Activated CD4-positive, alpha-beta T cell treated with anti-CD3 and anti-CD28 coated beads, Interleukin-2, amount 10 ng/mL, durations not matched to agents 7 days and 5 days (primary cell): ENCODE measurements around the gene VEGFA. TPM values are rescaled to one million over a fixed set of nuclear protein-coding genes. Genes with fewer than 3 reads are reported as not detected.
A peak's percentile ranks its signal among the peaks of the same experiment; 100 is the strongest.

Experiments used
- CTCF ChIA-PET: fragments of 350-600 bp; sonication (Branson Sonifier 250); formaldehyde crosslinking; loops from one replicate; lab custom pipeline; 2021; ENCODE audit warnings: antibody characterized with exemption; lab: Charles Lee
- POLR2A ChIA-PET: fragments of 350-600 bp; sonication (Branson Sonifier 250); formaldehyde crosslinking; loops from one replicate; lab custom pipeline; 2021; ENCODE audit warnings: antibody characterized with exemption; lab: Charles Lee
- DNase-seq: peaks from one replicate; pipeline ENCODE4 v3.0.0-alpha.2; 2020
- H3K27ac Mint-ChIP-seq: one replicate; pipeline ENCODE4 v1.8.0; 2021; ENCODE audit warnings: mild to moderate bottlenecking, moderate library complexity, mixed read lengths
- H3K27me3 Mint-ChIP-seq: one replicate; pipeline ENCODE4 v1.8.0; 2021; ENCODE audit warnings: mixed read lengths
- H3K36me3 Mint-ChIP-seq: one replicate; pipeline ENCODE4 v1.8.0; 2021; ENCODE audit warnings: low read depth, mixed read lengths
- H3K4me1 Mint-ChIP-seq: one replicate; pipeline ENCODE4 v1.8.0; 2021; ENCODE audit warnings: mixed read lengths
- H3K4me3 Mint-ChIP-seq: one replicate; pipeline ENCODE4 v1.8.0; 2021; ENCODE audit warnings: mild to moderate bottlenecking, moderate library complexity, mixed read lengths
- H3K9me3 Mint-ChIP-seq: one replicate; pipeline ENCODE4 v1.8.0; 2021; ENCODE audit warnings: mixed read lengths
- total RNA-seq, 2 experiments: library from RNA; stranded (reverse); gene quantifications; one replicate each; pipeline ENCODE4 v1.2.3, GENCODE V29; 2021

VEGFA gene
- total RNA-seq, 2 experiments from 2014 or later = 23.7 to 25.8 TPM

- Mint-ChIP-seq H3K4me3 (no peak overlapping the region), H3K27me3 (no peaks in the 10 kb centered on the region), H3K4me1 (peaks cover 18% of the 10 kb centered on the region), H3K27ac (peak overlapping the region; percentile 70), H3K9me3 (no peaks in the 10 kb centered on the region), H3K36me3 (no peaks in the 10 kb centered on the region)
- DNase-seq = no peak
- ChIA-PET CTCF (no interaction called here), POLR2A (no interaction called here)
Measured at GRCh38 chr6:43799551-43800297, 29.7 kb downstream of the VEGFA start.

DNA sequence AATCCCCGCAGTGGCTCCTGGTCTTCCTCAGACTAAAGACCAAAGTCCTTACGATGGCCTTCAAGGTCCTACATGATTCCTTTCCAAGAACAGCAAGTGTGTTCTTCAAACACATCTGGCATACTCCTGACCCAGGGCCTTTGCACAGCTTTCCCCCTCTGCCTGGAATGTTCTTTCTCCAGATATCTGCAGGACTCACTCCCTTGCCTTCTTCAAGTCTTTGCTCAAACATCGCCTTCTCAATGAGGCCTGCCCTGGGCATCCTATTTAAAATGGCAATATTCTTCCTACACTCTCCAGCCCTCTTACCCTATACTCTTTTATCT is 30.2 kb downstream of the VEGFA start:
- DNase-seq = no peak
- no peaks in the 10 kb centered on the region for H3K27me3 Mint-ChIP-seq
- H3K4me1 Mint-ChIP-seq = peaks cover 18% of the 10 kb centered on the region
- ChIA-PET CTCF (no interaction called here), POLR2A (no interaction called here)
- no peak overlapping the region for H3K27ac Mint-ChIP-seq
- no peak overlapping the region for H3K4me3 Mint-ChIP-seq
- H3K9me3 Mint-ChIP-seq = no peaks in the 10 kb centered on the region
- H3K36me3 Mint-ChIP-seq = no peaks in the 10 kb centered on the region

DNA sequence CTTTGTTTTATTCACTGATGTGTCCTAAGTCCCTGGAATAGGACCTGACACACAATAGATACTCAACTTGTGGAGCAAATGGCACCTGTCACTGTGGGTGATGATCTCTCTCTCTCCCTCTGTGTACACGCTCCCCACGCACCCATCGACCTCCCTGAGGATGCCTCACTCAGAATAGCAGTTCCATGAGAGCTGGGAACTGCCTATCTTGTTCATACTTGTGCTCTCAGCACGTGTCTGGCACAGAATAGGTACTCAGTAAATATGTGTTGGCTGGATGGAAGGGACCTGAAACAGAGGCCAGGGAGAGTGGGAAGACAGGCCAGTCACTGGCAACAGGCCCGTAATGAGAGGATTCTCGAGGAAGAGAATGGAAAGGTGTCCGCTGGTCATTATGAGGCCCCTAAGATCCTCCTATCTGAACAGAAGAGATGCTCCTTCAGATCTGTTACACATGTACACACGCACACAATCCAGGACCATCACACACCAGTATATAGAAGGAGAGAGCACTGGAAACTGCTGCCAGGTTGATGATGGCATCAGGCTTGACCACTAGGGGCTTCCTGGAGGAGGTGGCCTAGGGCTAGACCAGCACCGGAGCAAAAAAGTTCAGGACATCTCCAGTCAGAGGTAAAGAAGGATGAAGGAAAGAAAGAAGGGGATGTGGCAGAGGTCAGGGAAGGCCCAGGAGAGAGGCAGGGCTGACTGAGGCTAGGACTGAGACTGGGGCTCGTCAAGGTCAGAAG is 30.9 kb downstream of the VEGFA start:
- Mint-ChIP-seq H3K36me3 (no peaks in the 10 kb centered on the region), H3K4me1 (peaks cover 18% of the 10 kb centered on the region), H3K27me3 (no peaks in the 10 kb centered on the region), H3K4me3 (no peak overlapping the region), H3K9me3 (no peaks in the 10 kb centered on the region), H3K27ac (no peak overlapping the region)
- no peak for DNase-seq
- ChIA-PET POLR2A (no interaction called here), CTCF (interaction anchor here (1.1 kb wide), 2 partner anchors 14 to 279 kb away, joined by 3 to 4 read pairs; no protein-coding TSS in a partner anchor)

GRCh38 chr6:43801495-43802181 is 31.6 kb downstream of the VEGFA start:
- no peaks in the 10 kb centered on the region for H3K36me3 Mint-ChIP-seq
- ChIA-PET POLR2A (no interaction called here), CTCF (interaction anchor here (0.6 to 1.1 kb wide), 3 partner anchors 15 to 278 kb away, joined by 3 to 4 read pairs (median 3); no protein-coding TSS in a partner anchor)
- no peak overlapping the region for H3K27ac Mint-ChIP-seq
- H3K27me3 Mint-ChIP-seq = no peaks in the 10 kb centered on the region
- peaks cover 18% of the 10 kb centered on the region for H3K4me1 Mint-ChIP-seq
- H3K9me3 Mint-ChIP-seq = no peaks in the 10 kb centered on the region
- no peak for DNase-seq
- no peak overlapping the region for H3K4me3 Mint-ChIP-seq

DNA sequence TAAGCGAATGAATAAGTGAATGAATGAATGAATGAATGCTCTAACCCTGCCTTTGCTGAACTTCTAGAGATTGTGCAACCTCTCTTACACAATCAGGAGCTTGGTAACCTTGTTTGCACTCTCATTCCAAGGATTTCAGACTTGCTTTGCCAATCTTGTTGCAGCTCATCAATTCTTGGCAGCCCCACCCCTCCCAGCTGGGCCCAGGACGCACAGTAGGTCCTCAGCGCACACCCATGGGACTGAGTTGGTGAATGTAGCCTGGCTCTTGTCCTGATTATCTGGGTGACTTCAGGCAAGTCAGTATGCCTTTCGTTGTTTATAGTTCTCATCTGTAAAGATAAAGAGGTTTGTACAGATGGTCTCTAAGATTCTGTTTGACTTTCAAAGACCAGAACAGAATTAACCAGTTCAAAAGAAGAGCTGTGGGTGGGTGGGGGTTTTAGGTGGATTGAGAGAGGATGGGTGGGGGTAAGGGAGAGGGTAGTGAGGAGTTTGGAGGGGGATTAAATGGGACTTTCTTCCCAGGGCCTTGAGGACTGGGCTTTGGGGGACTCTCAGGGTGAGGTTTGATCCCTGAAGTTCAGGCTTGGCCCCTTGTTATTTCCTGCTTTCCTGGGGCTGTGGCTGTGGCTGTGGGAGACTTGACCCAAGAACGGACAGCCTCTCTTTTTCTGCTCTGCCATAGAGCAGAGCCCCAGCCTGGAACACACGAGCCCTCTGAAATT is 33.2 kb downstream of the VEGFA start:
- POLR2A ChIA-PET = no interaction called here
- peaks cover 2% of the 10 kb centered on the region for H3K27me3 Mint-ChIP-seq
- DNase-seq = no peak
- CTCF ChIA-PET = no interaction called here
- H3K4me1 Mint-ChIP-seq = peaks cover 18% of the 10 kb centered on the region
- H3K4me3 Mint-ChIP-seq = no peak overlapping the region
- H3K36me3 Mint-ChIP-seq = no peaks in the 10 kb centered on the region
- no peaks in the 10 kb centered on the region for H3K9me3 Mint-ChIP-seq
- no peak overlapping the region for H3K27ac Mint-ChIP-seq

GRCh38 chr6:43803783-43804549 is 34.0 kb downstream of the VEGFA start:
- Mint-ChIP-seq H3K9me3 (no peaks in the 10 kb centered on the region), H3K4me1 (peaks cover 14% of the 10 kb centered on the region), H3K27me3 (peaks cover 4% of the 10 kb centered on the region), H3K36me3 (no peaks in the 10 kb centered on the region), H3K27ac (no peak overlapping the region), H3K4me3 (no peak overlapping the region)
- ChIA-PET CTCF (no interaction called here), POLR2A (no interaction called here)
- DNase-seq = no peak

GRCh38 chr6:43804550-43805223 is 34.7 kb downstream of the VEGFA start:
- Mint-ChIP-seq H3K4me1 (peaks cover 9% of the 10 kb centered on the region), H3K9me3 (no peaks in the 10 kb centered on the region), H3K36me3 (no peaks in the 10 kb centered on the region), H3K4me3 (no peak overlapping the region), H3K27ac (no peak overlapping the region), H3K27me3 (peaks cover 4% of the 10 kb centered on the region)
- ChIA-PET POLR2A (no interaction called here), CTCF (interaction anchor here (1.4 kb wide), 1 partner anchor 30 kb away, joined by 4 read pairs; no protein-coding TSS in a partner anchor)
- DNase-seq = no peak

- H3K4me3 Mint-ChIP-seq = no peak overlapping the region
- H3K4me1 Mint-ChIP-seq = no peaks in the 10 kb centered on the region
- CTCF ChIA-PET = interaction anchor here (1.4 kb wide), 1 partner anchor 31 kb away, joined by 4 read pairs; no protein-coding TSS in a partner anchor
- POLR2A ChIA-PET = no interaction called here
- DNase-seq = no peak
- H3K27me3 Mint-ChIP-seq = peaks cover 4% of the 10 kb centered on the region
- no peaks in the 10 kb centered on the region for H3K9me3 Mint-ChIP-seq
- no peaks in the 10 kb centered on the region for H3K36me3 Mint-ChIP-seq
- no peak overlapping the region for H3K27ac Mint-ChIP-seq
Measured at GRCh38 chr6:43805699-43806042, 35.7 kb downstream of the VEGFA start.

- ChIA-PET CTCF (interaction anchor here (1.4 to 2.3 kb wide), 2 partner anchors 11 to 32 kb away, joined by 4 to 11 read pairs; no protein-coding TSS in a partner anchor), POLR2A (no interaction called here)
- Mint-ChIP-seq H3K4me1 (no peaks in the 10 kb centered on the region), H3K4me3 (no peak overlapping the region), H3K9me3 (no peaks in the 10 kb centered on the region), H3K27ac (no peak overlapping the region), H3K36me3 (no peaks in the 10 kb centered on the region), H3K27me3 (peaks cover 4% of the 10 kb centered on the region)
- no peak for DNase-seq
Measured at GRCh38 chr6:43806043-43806757, 36.2 kb downstream of the VEGFA start.

- Mint-ChIP-seq H3K27me3 (peaks cover 4% of the 10 kb centered on the region), H3K9me3 (no peaks in the 10 kb centered on the region), H3K27ac (no peak overlapping the region), H3K4me1 (no peaks in the 10 kb centered on the region), H3K36me3 (no peaks in the 10 kb centered on the region), H3K4me3 (no peak overlapping the region)
- ChIA-PET POLR2A (no interaction called here), CTCF (interaction anchor here (0.8 to 2.3 kb wide), 4 partner anchors 10 to 272 kb away, joined by 3 to 11 read pairs (median 3); partner anchors contain the start of gene VEGFA)
- DNase-seq = no peak
Measured at GRCh38 chr6:43806758-43807227, 36.8 kb downstream of the VEGFA start.
